Mesendoderm (in vitro differentiated cells): ENCODE measurements around the gene FAM110A.

Experiments
- DNase-seq: peaks from one replicate; pipeline ENCODE4 v3.0.0; 2013
- H2AK5ac ChIP-seq: 2 replicates; pipeline ENCODE4 v1.6.1; 2013; ENCODE audit warnings: low read length, inconsistent platforms
- H2BK120ac ChIP-seq: 2 replicates; pipeline ENCODE4 v1.6.1; 2013; ENCODE audit warnings: low read depth, mild to moderate bottlenecking, low read length, moderate library complexity, mixed read lengths
- H2BK15ac ChIP-seq: replicated peaks from 2 replicates; pipeline ENCODE4 v1.6.1; 2013; ENCODE audit warnings: low read depth, mild to moderate bottlenecking, moderate library complexity
- H2BK5ac ChIP-seq: 2 replicates; pipeline ENCODE4 v1.6.1; 2013; ENCODE audit warnings: low read length, inconsistent platforms
- H3K18ac ChIP-seq: 2 replicates; pipeline ENCODE4 v1.6.1; 2013; ENCODE audit warnings: mild to moderate bottlenecking, low read length, mixed read lengths
- H3K23ac ChIP-seq: one replicate; pipeline ENCODE4 v1.6.1; 2013; ENCODE audit warnings: low read length
- H3K27ac ChIP-seq: 2 replicates; pipeline ENCODE4 v1.5.1; 2013; ENCODE audit warnings: low read depth, mild to moderate bottlenecking, inconsistent platforms, low read length, moderate library complexity
- H3K27me3 ChIP-seq: 2 replicates; pipeline ENCODE4 v1.6.1; 2013; ENCODE audit warnings: low read length, control low read depth, mild to moderate bottlenecking, inconsistent platforms; ENCODE audit not compliant: insufficient read depth, poor library complexity
- H3K36me3 ChIP-seq: 2 replicates; pipeline ENCODE4 v1.6.1; 2013; ENCODE audit warnings: low read length, inconsistent platforms; ENCODE audit not compliant: control insufficient read depth, insufficient read depth
- H3K4ac ChIP-seq: one replicate; pipeline ENCODE4 v1.6.1; 2013; ENCODE audit warnings: low read depth, mild to moderate bottlenecking, low read length, moderate library complexity
- H3K4me1 ChIP-seq: 2 replicates; pipeline ENCODE4 v1.6.1; 2013; ENCODE audit warnings: low read depth, low read length, inconsistent platforms; ENCODE audit not compliant: control insufficient read depth
- H3K4me2 ChIP-seq: 2 replicates; pipeline ENCODE4 v1.6.1; 2013; ENCODE audit warnings: low read length
- H3K4me3 ChIP-seq: 2 replicates; pipeline ENCODE4 v1.5.1; 2013; ENCODE audit warnings: mild to moderate bottlenecking, low read length
- H3K56ac ChIP-seq: one replicate; pipeline ENCODE4 v1.6.1; 2013; ENCODE audit warnings: low read length
- H3K79me1 ChIP-seq: 2 replicates; pipeline ENCODE4 v1.6.1; 2013; ENCODE audit warnings: low read length, inconsistent platforms
- H3K79me2 ChIP-seq: 2 replicates; pipeline ENCODE4 v1.6.1; 2013; ENCODE audit warnings: mild to moderate bottlenecking, low read length; ENCODE audit not compliant: control insufficient read depth, insufficient read depth
- H3K9ac ChIP-seq: 2 replicates; pipeline ENCODE4 v1.6.1; 2013; ENCODE audit warnings: low read length, inconsistent platforms
- H4K5ac ChIP-seq: one replicate; pipeline ENCODE4 v1.6.1; 2013; ENCODE audit warnings: low read length
- H4K8ac ChIP-seq: one replicate; pipeline ENCODE4 v1.6.1; 2013; ENCODE audit warnings: low read depth, mild to moderate bottlenecking, control low read depth, low read length, moderate library complexity
- WGBS: extraction: QIAGEN DNeasy Blood & Tissue Kit; methylation state at CpG from one replicate; pipeline ENCODE4 v1.1.7; 2013; ENCODE audit warnings: low lambda C conversion rate, missing lambda C conversion rate; ENCODE audit not compliant: insufficient coverage; ENCODE audit errors: extremely low coverage; 5-methylcytosine and 5-hydroxymethylcytosine counted together

FAM110A gene

DNA sequence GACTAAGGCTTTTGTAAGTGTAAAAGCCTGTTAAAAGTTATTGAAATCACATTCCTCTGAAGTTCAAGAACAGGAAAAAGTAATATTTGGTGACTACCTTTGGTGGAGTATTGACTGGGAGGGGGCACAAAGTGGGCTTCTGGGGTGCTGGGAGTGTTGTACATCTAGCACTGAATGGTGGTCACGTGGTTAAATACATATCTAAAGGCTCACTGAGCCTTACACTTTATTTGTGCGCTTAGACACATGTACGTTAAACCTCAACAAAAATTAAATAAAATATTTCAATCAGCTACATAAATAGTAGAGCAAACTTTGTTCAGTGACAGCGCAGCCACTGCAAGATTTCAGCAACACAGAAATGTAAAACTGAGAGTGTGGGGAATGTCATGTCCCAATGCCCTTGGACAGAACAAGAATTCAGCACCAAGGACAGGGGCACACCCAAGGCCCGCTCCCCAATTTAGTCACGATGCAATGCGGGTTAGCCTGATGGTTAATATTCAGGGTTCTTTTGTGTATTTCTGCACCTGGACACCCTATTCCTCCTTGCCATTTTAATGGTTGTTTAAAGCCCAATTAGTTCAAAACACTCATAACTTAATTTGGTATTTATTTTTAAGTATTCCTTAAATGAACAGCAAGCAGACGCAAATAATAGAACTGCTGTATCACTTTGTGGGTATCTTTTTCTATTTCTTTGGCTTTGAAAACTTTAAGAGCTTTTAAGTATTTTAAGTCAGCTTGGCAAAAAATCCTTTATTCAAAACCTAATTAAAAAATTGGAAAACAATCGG, 45.2 kb downstream of the FAM110A start:
- no peak overlapping the region for H3K9ac ChIP-seq
- H3K36me3 ChIP-seq = no peaks in the 10 kb centered on the region
- H2BK15ac ChIP-seq = no peak overlapping the region
- H3K23ac ChIP-seq = no peak overlapping the region
- DNase-seq = peak; percentile 53
- H2BK5ac ChIP-seq = no peak overlapping the region
- no peak overlapping the region for H4K5ac ChIP-seq
- no peaks in the 10 kb centered on the region for H3K27me3 ChIP-seq
- no peak overlapping the region for H3K4me2 ChIP-seq
- no peak overlapping the region for H3K27ac ChIP-seq
- H3K18ac ChIP-seq = no peak overlapping the region
- H3K4me3 ChIP-seq = no peak overlapping the region
- H4K8ac ChIP-seq = no peak overlapping the region
- WGBS = no CpG with 5 or more reads among the region's 9 CpGs
- no peaks in the 10 kb centered on the region for H3K4me1 ChIP-seq
- H2AK5ac ChIP-seq = no peak overlapping the region
- no peak overlapping the region for H3K56ac ChIP-seq
- H3K79me1 ChIP-seq = no peaks in the 10 kb centered on the region
- H2BK120ac ChIP-seq = no peak overlapping the region
- no peak overlapping the region for H3K4ac ChIP-seq
- no peaks in the 10 kb centered on the region for H3K79me2 ChIP-seq

DNA sequence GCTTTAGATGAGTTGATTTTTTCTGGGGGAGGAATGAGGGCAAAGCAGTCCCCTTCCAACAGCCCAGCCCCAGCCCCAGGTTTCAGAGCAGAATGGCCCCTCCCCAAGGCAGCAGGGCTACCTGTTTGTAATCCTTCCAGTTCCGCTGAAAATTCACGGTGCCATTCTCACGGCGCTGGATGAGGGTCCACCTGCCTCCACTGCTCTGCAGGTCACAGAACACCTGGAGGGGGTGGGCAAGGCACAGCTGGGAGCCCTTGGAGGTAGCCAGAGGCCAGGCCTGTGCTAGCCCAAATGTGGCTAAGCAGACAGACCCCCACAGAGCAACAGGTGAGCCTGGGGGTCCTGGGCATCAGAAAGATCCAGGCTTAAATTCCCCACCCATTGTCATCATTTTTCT, 46.1 kb downstream of the FAM110A start:
- Histone ChIP-seq H4K8ac (no peak overlapping the region), H3K9ac (no peak overlapping the region), H3K4me2 (no peak overlapping the region), H3K56ac (no peak overlapping the region), H3K27me3 (no peaks in the 10 kb centered on the region), H3K79me2 (no peaks in the 10 kb centered on the region), H3K23ac (no peak overlapping the region), H2BK15ac (no peak overlapping the region), H3K18ac (no peak overlapping the region), H3K79me1 (no peaks in the 10 kb centered on the region), H2BK120ac (no peak overlapping the region), H3K36me3 (no peaks in the 10 kb centered on the region), H3K27ac (no peak overlapping the region), H2BK5ac (no peak overlapping the region), H2AK5ac (no peak overlapping the region), H3K4me1 (no peaks in the 10 kb centered on the region), H3K4me3 (no peak overlapping the region), H4K5ac (no peak overlapping the region), H3K4ac (no peak overlapping the region)
- whole genome bisulfite sequencing = no CpG with 5 or more reads among the region's 4 CpGs
- no peak for DNase-seq

- DNase-seq = peak; percentile 48
- Histone ChIP-seq H3K27me3 (no peaks in the 10 kb centered on the region), H3K4me1 (no peaks in the 10 kb centered on the region), H2BK15ac (no peak overlapping the region), H3K18ac (no peak overlapping the region), H4K8ac (no peak overlapping the region), H3K9ac (no peak overlapping the region), H2AK5ac (no peak overlapping the region), H3K4me2 (no peak overlapping the region), H3K56ac (no peak overlapping the region), H3K23ac (no peak overlapping the region), H3K79me2 (no peaks in the 10 kb centered on the region), H3K79me1 (no peaks in the 10 kb centered on the region), H2BK120ac (no peak overlapping the region), H3K36me3 (no peaks in the 10 kb centered on the region), H4K5ac (no peak overlapping the region), H3K27ac (no peak overlapping the region), H2BK5ac (no peak overlapping the region), H3K4me3 (no peak overlapping the region), H3K4ac (no peak overlapping the region)
- WGBS = no CpG with 5 or more reads among the region's 10 CpGs
Measured at GRCh38 chr20:881051-881782, 47.7 kb downstream of the FAM110A start.

DNA sequence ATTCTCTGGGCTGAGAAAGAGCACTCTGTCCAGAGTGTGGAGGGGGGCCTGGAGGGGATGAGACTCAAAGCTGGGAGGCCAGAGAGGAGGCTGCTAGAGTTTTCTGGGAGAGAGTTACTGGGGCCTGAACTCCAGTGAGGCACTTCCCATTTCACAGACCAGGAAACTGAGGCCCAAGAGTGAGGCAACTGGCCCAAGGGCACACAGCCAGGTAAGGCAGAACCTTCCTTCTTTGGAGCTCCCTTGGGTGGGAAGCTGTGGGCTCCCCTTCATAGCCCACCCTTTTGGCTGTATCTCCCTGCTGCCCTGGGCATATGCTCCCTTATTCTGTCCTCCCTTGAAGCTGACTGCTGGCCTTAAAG, 48.2 kb downstream of the FAM110A start:
- Histone ChIP-seq H3K36me3 (no peaks in the 10 kb centered on the region), H2BK120ac (no peak overlapping the region), H3K4me1 (no peaks in the 10 kb centered on the region), H3K27me3 (no peaks in the 10 kb centered on the region), H4K8ac (no peak overlapping the region), H4K5ac (no peak overlapping the region), H3K27ac (no peak overlapping the region), H3K18ac (no peak overlapping the region), H3K9ac (no peak overlapping the region), H3K56ac (no peak overlapping the region), H2BK15ac (no peak overlapping the region), H3K4ac (no peak overlapping the region), H2BK5ac (no peak overlapping the region), H2AK5ac (no peak overlapping the region), H3K23ac (no peak overlapping the region), H3K4me2 (no peak overlapping the region), H3K4me3 (no peak overlapping the region), H3K79me1 (no peaks in the 10 kb centered on the region), H3K79me2 (no peaks in the 10 kb centered on the region)
- no peak for DNase-seq

GRCh38 chr20:884983-885952, 51.8 kb downstream of the FAM110A start:
- Histone ChIP-seq H4K8ac (no peak overlapping the region), H3K4me1 (no peaks in the 10 kb centered on the region), H3K27me3 (no peaks in the 10 kb centered on the region), H2BK15ac (no peak overlapping the region), H2BK120ac (no peak overlapping the region), H3K4me3 (no peak overlapping the region), H3K18ac (no peak overlapping the region), H3K36me3 (no peaks in the 10 kb centered on the region), H3K56ac (no peak overlapping the region), H2AK5ac (no peak overlapping the region), H3K9ac (no peak overlapping the region), H2BK5ac (no peak overlapping the region), H4K5ac (no peak overlapping the region), H3K23ac (no peak overlapping the region), H3K79me1 (no peaks in the 10 kb centered on the region), H3K4ac (no peak overlapping the region), H3K27ac (no peak overlapping the region), H3K79me2 (no peaks in the 10 kb centered on the region), H3K4me2 (no peak overlapping the region)
- peak; percentile 96 for DNase-seq
- WGBS = no CpG with 5 or more reads among the region's 41 CpGs
